DMS53 treated with DMSO at 0.1 percent for 48 hours (cell line): Measurements from ENCODE around the gene SMKR1.
"Not testable (repeated sequence)": the region's sequence is repeated elsewhere in the genome, so short reads cannot be mapped to it uniquely, and the experiment has no call there.

ENCODE experiments used
- DNase-seq: peaks from one replicate; lab custom pipeline; 2025; ENCODE audit not compliant: unreplicated experiment; lab: John Stamatoyannopoulos, UW

SMKR1 gene

GRCh38 chr7:129501760-129502707 is at the start of gene SMKR1:
SMKR1 (plus strand) TSS chr7:129502531; CDS start chr7:129502825, 294 bp downstream.
- DNase-seq = peak; percentile 88

GRCh38 chr7:129452589-129453231 is 49.6 kb upstream of the SMKR1 start:
- DNase-seq = no peak

GRCh38 chr7:129453510-129454248 is 48.7 kb upstream of the SMKR1 start:
- no peak for DNase-seq

- DNase-seq = no peak
Observed at GRCh38 chr7:129454249-129454551, 48.1 kb upstream of the SMKR1 start.

- DNase-seq = no peak
Observed at GRCh38 chr7:129456421-129456820, 45.9 kb upstream of the SMKR1 start.

- DNase-seq = no peak
Observed at GRCh38 chr7:129457101-129457500, 45.2 kb upstream of the SMKR1 start.

GRCh38 chr7:129458171-129458570 is 44.2 kb upstream of the SMKR1 start:
- no peak for DNase-seq

GRCh38 chr7:129461809-129462208 is 40.5 kb upstream of the SMKR1 start:
- no peak for DNase-seq

- no peak for DNase-seq
Observed at GRCh38 chr7:129462420-129462819, 39.9 kb upstream of the SMKR1 start.

GRCh38 chr7:129464194-129464593 is 38.1 kb upstream of the SMKR1 start:
- DNase-seq = no peak

GRCh38 chr7:129465080-129465479 is 37.3 kb upstream of the SMKR1 start:
- no peak for DNase-seq

- no peak for DNase-seq
Observed at GRCh38 chr7:129466796-129467195, 35.5 kb upstream of the SMKR1 start.

- no peak for DNase-seq
Observed at GRCh38 chr7:129468087-129468486, 34.2 kb upstream of the SMKR1 start.

- DNase-seq = no peak
Observed at GRCh38 chr7:129468547-129468946, 33.8 kb upstream of the SMKR1 start.

- no peak for DNase-seq
Observed at GRCh38 chr7:129469930-129470329, 32.4 kb upstream of the SMKR1 start.

GRCh38 chr7:129470411-129470810 is 31.9 kb upstream of the SMKR1 start:
- no peak for DNase-seq

- no peak for DNase-seq
Observed at GRCh38 chr7:129471402-129471827, 30.9 kb upstream of the SMKR1 start.

GRCh38 chr7:129475931-129476330 is 26.4 kb upstream of the SMKR1 start:
- DNase-seq = not testable (repeated sequence)

- not testable (repeated sequence) for DNase-seq
Observed at GRCh38 chr7:129476398-129476797, 25.9 kb upstream of the SMKR1 start.

GRCh38 chr7:129479831-129480230 is 22.5 kb upstream of the SMKR1 start:
- no peak for DNase-seq

- DNase-seq = no peak
Observed at GRCh38 chr7:129480674-129481363, 21.5 kb upstream of the SMKR1 start.
